GM21367 (cell line): ENCODE data around the gene STXBP2.

Experiments
- ATAC-seq: cut with Tn5 transposase; IDR thresholded peaks from one replicate; pipeline ENCODE4 v1.9.1; 2021; ENCODE audit not compliant: unreplicated experiment

The STXBP2 gene

DNA sequence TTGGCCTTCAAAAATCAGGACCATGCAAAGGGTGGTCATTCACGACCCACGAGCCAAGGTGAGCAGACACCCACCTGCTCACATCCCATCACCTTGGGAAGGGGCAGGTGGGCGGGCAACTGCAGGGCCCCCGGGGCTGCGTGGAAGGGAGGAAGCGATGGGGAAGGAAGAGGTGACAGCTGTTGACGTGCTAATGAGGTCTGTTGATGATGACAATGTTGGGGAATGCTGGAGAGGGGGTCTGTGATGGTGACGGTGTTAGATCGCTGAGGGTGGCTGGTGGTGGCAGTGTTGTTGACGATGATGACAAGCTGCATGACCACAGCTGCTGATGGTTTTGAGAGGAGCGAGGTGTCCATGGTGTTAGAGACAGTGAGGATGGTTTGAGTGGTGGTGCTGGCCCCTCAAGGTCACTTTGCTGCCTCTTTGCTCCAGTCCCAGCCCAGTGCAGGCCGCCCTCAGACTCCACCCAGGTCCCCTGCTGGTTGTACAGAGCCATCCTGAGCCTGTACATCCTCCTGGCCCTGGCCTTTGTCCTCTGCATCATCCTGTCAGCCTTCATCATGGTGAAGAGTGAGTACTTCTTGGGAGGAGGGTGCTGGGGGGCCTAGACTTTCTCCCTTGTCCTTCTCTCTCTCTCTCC lies 40.9 kb downstream of the STXBP2 start:
- ATAC-seq, result no peak

DNA sequence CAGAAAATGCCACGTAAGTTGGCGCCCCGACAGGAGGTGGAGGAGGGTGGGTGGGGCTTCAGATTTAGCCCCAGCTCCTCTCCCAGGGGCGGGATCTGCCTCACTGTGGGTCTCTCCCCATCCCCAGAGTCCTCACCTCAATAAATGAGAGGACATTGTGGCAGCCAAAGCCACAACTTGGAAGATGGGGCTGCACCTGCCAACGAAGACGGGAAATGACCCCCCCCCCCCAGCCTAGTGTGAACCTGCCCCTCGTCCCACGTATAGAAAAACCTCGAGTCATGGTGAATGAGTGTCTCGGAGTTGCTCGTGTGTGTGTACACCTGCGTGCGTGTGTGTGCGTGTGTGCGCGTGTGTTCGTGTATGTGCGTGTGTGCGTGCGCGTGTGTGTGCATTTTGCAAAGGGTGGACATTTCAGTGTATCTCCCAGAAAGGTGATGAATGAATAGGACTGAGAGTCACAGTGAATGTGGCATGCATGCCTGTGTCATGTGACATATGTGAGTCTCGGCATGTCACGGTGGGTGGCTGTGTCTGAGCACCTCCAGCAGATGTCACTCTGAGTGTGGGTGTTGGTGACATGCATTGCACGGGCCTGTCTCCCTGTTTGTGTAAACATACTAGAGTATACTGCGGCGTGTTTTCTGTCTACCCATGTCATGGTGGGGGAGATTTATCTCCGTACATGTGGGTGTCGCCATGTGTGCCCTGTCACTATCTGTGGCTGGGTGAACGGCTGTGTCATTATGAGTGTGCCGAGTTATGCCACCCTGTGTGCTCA lies 42.3 kb downstream of the STXBP2 start:
- ATAC-seq, result no peak

DNA sequence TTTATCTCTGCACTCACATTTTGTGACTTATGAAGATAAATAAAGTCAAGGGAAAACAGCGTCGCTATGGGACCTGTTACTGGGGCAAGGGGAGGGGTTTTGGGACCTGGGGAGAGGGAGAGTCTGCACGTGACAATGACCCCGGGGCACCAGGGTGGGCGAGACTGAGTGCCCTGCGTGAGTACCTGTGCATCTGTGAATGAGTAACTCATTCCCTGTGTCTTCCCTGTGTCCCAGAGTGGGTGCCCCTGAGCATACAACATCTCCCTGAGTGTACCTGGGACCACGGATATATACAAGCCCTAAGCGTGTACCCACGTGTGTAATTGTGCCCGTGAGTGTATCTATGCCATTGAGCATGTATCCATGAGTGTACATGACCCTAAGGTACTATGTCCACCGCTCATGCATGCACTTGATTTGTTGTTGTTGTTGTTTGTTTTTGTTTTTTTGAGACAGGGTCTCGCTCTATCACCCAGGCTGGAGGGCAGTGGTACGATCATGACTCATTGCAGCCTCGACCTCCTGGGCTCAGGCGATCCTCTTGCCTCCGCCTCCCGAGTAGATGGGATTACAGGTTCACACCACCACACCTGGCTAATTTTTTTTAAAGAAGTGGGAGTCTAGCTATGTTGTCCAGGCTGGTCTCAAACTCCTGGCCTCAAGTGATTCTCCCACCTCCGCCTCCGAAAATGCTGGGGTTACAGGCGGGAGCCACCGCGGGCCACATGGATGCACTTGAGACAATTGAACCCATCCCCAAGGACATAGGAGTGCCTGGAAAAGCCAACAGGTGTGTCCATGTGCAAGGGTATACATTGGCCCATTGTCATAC lies 43.1 kb downstream of the STXBP2 start:
- no peak for ATAC-seq

DNA sequence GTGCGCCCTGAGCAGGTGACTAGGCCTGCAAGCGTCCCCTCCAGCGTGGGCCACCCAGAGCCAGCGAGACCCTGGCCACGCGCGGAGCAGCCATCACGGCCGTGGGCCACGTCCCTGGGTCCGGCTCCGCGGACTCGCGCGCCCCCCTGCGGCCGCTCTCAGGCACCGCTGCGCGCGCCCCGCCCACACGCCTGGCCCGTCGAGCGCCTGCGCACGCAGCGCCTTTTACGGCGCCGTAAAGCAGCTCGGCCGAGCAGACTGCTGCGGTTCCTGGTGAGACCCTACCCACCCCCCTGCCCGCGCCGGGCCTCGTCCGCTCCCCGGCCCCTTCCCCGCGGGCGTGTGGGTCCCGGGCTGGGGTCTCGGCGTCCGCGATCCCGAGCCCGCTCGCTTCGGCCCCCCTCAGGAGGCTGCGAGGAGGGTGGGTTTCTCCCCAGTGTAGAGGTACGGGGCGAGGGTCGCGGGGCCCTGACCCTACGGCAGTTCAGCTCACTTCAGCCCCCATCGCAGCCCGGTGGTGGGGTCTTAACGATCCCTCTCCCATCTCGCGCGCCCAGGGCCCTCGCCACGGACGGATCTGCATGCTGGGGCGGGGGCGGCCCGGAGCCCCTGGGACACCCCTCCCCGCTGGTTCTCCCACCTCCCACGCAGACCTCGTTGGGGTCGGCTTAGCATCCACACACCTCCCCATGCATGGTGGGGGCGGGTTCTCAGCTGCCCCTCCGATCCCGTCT lies 43.9 kb downstream of the STXBP2 start, which contains the start of gene TRAPPC5:
Gene TRAPPC5, plus strand, starts transcription at position 228 of the 734 bp plus-strand sequence. CDS start 1,421 bp downstream, outside the sequence.
- ATAC-seq, result peak; percentile 45

DNA sequence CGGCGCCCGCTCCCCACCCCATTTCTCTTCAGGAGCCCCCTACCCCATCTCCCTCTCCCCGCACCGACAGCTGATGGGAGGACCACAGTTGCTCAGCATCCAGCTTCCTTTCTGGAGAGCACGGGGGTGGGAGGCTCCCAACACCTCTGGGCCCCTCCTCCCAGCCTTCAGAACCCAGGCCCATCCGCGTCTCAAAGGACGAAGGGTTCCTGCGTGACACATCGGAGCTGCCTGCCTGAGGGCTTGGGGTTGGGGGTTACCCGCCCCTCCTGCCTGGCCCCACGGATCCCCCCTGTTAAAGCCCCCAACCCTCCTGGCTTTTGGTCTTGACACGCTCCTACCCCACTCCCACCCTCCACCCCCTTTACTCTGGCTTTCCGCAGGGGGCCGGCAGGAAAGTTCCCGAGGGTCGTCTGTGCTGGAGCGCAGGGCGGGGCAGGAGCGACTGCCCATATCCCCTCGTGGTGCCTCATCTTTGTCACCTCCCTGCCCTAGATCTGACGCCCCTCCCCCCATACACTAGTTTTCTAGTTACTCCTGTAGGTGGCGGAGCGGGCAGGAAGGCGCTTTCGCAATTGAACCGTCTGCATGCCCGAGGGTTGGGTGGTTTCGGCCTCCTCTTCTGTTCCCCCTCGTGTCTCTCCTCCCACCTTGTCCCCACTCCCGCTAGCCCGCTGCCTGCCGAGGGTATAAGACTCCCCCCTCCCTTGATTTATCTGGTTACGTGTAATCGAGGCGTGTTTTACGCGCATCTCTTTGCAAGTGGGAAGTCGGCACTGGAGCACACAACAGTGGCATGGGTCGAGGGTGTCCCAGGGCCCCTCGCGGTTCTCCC lies 44.6 kb downstream of the STXBP2 start:
- ATAC-seq, result no peak

DNA sequence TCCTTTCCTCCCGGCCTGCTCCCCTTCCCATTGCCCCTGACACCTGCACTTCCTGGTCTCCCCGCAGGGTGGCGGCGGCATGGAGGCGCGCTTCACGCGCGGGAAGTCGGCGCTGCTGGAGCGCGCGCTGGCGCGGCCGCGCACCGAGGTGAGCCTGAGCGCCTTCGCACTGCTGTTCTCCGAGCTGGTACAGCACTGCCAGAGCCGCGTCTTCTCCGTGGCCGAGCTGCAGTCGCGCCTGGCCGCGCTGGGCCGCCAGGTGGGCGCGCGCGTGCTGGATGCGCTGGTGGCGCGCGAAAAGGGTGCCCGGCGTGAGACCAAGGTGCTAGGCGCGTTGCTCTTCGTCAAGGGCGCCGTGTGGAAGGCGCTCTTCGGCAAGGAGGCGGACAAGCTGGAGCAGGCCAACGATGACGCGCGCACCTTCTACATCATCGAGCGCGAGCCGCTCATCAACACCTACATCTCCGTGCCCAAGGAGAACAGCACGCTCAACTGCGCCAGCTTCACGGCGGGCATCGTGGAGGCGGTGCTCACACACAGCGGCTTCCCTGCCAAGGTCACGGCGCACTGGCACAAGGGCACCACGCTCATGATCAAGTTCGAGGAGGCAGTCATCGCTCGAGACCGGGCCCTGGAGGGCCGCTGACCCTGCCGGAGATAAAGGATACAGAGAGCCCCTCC lies 45.4 kb downstream of the STXBP2 start:
- ATAC-seq, result no peak

DNA sequence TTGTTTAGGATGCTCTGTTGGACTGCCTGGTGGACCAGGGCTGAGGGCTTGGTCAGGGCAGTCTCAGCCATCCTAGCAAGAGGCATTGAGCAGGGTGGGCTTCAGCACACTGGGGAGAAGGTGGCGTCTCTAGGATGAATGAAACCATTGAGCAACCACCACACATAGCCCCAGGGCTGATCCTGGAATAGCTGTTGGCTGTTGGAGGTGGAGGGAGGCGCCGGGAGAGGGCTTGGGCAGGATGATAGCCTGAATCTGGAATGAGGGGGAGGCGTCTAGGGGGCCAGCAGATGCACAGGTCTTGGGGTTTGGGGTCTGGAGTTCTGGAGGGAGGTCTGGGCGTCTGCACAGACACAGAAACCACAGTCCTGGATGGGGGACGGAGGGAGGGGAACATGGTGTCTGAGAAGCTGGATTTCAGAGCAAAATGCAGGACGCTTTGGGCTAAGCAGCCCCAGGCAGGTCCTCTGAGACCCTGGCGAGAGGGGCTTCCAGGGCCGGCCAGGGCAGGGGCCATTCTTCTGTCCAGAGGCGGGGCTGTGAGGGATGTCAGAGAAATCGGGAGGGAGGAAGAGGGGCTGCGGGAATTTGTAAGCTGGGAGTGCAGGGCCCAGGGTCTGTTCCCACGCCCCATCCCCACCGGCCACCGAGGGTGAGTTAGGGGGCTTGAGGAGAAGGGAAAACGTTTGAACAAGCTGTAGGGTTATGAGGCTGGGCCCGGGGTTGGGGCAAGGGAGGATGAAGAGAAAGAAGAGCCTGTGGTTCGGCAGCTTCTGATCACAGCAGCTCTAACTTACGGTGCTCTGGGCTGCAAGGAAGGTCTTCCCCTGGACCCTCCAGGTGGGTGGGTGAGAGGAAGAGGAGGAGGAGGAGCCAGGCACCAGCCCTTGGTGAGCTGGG lies 48.9 kb downstream of the STXBP2 start:
- no peak for ATAC-seq

DNA sequence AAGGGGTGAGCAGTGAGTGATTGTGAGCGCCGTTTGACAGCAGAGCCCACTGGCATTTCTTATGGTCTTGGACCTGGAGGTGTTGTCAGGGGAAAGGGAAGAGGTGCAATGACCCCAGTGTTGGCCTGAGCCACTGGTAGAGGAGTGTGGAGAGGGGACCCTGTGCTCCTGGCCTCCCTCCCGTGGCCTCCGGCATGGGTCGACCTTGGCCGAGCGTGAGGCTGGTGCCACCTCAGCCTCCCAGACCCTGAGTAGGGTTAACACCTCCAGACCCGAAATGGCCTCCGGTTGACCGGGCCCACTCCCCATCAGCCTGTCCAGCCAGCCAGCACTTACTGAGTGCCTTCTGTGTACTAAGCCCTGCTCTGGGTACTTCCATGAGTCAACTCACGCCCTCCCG lies 50.3 kb downstream of the STXBP2 start:
- no peak for ATAC-seq

DNA sequence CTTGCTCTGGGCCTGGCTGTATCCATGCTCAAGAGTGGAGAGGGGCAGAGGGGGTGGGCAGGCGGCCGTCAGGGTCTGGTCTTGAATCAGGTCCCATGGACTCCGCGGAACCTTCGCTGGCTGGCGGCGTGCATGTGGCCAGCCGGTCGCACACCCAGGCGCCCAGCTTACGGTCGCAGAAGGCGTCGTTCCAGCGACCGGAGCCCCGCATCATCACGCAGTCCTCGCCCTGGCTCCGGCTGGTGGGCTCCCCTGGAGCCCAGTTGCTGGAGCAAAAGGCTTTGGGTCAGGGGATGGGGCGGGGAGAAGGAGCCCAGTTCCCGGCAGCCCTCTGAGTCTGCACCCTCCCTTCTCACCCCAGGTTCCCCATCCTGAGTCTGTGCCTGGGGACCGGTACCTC lies 52.3 kb downstream of the STXBP2 start:
- ATAC-seq, result no peak

DNA sequence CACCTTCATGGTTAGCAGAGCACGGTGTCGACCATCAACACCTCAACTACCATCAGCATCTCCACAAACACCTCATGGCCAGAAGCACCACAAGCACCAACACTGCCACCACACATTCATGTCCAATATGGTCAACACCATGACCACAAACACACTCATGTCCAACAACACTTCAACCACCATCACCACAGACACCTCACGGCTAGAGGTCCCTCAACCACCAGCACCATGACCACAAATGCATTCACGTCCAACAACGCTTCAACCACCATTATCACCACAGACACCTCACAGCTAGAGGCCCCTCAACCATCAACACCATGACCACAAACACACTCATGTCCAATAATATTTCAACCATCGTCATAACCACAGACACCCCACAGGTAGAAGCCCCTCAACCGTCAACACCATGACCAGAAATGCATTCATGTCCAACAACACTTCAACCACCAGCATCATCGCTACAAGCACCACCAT lies 53.9 kb downstream of the STXBP2 start:
- ATAC-seq, result no peak

DNA sequence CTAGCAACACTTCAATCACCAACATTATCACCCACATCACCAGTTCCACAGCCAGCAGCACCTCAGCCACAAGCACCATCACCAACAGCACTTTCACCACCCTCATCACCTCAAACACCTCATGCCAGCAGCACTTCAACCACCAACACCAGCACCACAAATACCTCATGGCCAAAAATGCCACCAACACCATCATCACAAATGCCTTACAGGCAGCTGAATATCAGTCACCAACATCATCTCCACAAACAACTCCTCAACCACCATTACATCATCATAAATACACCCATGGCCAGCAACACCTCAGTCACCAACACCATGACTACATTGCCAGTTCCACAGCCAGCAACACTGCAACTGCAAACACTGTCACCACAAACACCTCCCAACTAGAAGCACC lies 54.6 kb downstream of the STXBP2 start:
- no peak for ATAC-seq

DNA sequence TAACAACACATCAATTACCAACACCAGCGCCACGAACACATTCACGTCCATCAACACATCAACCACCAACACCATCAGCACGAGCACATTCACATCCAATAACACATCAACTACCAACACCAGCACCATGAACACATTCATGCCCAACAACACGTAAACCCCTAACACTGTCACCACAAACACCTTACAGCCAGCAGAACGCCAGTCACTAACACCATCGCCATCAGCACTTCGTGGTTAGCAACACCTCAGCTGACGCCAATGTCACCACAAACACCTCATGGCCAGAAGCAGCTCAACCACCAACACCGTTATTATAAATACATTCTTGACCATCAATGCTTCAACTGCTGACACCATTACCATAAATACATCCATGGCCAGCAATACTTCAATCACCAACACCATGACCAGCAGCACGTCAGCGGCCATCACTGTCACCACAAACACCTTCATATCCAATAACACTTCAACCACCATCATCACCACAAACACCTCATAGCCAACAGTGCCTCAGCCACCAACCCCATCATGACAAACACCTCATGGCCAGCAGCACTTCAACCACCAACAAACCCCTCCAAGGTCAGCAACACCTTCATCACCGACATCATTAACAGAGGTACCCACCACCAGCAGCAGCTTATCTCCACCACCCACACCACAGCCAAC lies 55.6 kb downstream of the STXBP2 start:
- ATAC-seq, result no peak

DNA sequence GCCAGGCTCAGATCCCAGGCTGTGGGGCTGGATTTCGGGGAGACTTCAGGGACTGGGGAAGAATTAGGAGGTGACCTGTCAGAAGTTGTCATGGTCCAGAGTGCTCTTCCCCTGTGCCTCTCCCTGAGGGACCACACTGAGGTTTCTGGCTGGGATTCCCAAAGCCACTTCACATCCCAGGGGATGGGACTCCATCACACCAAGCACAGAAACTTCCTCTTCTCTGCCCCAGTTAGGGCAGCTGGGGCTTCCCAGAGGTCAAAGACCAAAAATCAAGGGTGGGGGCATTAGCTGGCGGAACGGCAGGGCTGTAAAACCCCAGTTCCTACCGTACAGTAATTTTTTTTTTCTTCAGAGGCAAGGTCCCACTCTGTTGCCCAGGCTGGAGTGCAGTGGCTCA lies 57.6 kb downstream of the STXBP2 start:
- ATAC-seq, result no peak
